Measurements from ENCODE around the gene HELZ.

DNA sequence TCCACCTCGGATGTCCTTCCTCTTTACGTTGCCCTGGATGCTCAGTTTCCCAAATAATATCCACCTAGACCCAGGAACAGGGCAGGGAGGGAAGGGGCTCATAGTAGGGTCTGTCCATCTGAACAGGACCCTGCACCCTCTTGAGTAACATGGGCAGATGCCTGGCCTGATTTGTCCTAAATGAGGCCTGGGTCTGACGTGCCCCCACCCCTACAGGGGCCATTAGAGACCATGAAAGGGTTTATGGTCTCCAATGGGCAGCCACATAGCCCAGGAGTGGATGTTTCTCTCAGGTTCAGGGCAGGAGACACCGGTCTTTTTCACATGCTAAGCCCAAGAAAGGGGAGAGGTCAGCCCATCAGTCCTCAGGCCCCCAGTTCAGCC, 193.8 kb downstream of the HELZ start:
- TF ChIP-seq EZH2phosphoT487 (IDR thresholded peaks at IDR 0.05; ENCODE audit: low read depth, severe bottlenecking, unreplicated experiment): no peak
- TF ChIP-seq, protein P1, sequence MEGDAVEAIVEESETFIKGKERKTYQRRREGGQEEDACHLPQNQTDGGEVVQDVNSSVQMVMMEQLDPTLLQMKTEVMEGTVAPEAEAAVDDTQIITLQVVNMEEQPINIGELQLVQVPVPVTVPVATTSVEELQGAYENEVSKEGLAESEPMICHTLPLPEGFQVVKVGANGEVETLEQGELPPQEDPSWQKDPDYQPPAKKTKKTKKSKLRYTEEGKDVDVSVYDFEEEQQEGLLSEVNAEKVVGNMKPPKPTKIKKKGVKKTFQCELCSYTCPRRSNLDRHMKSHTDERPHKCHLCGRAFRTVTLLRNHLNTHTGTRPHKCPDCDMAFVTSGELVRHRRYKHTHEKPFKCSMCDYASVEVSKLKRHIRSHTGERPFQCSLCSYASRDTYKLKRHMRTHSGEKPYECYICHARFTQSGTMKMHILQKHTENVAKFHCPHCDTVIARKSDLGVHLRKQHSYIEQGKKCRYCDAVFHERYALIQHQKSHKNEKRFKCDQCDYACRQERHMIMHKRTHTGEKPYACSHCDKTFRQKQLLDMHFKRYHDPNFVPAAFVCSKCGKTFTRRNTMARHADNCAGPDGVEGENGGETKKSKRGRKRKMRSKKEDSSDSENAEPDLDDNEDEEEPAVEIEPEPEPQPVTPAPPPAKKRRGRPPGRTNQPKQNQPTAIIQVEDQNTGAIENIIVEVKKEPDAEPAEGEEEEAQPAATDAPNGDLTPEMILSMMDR (IDR thresholded peaks at IDR 0.05; ENCODE audit: poor library complexity): no peak
